SK-N-MC (cell line): ENCODE data around the gene CREB5.

Experiments
- EZH2 ChIP-seq: fragments of 200-600 bp; sonication (generic); IDR thresholded peaks from one replicate; pipeline ENCODE4 v1.6.1; 2017; ENCODE audit warnings: antibody characterized with exemption
- FOXP2 ChIP-seq: optimal IDR thresholded peaks from 2 replicates; pipeline ENCODE3; 2011; ENCODE audit warnings: mild to moderate bottlenecking, moderate library complexity; ENCODE audit not compliant: insufficient read depth; ENCODE audit errors: extremely low read length, control extremely low read depth
- POLR2AphosphoS5 ChIP-seq: IDR thresholded peaks from 2 replicates; pipeline ENCODE4 v1.6.1; 2012; ENCODE audit warnings: mild to moderate bottlenecking, low read depth, low read length, borderline replicate concordance

- TF ChIP-seq POLR2AphosphoS5, result no peak
- TF ChIP-seq EZH2, result no peak
- TF ChIP-seq FOXP2, result no peak
These were observed 400.3 kb downstream of the CREB5 start for GRCh38 chr7:28812616-28813015.
